Activated CD4-positive, alpha-beta T cell treated with anti-CD3 and anti-CD28 coated beads, Interleukin-2, amount 50 U/mL, for 24 hours (primary cell): ENCODE results near the gene ISL1.

ENCODE experiments used
- DNase-seq, 2 donors: peaks; one replicate each; pipeline ENCODE4 v3.0.0-alpha.2; 2020; ENCODE audit warnings: low read depth in 1 of 2, low spot score in 1 of 2

Gene ISL1

GRCh38 chr5:51386916-51387883 is 4.0 kb downstream of the ISL1 start:
- no peak for DNase-seq

- DNase-seq = no peak
Measured at GRCh38 chr5:51387884-51388275, 4.6 kb downstream of the ISL1 start.

- DNase-seq = no peak
Measured at GRCh38 chr5:51388488-51389287, 5.4 kb downstream of the ISL1 start.

- no peak for DNase-seq
Measured at GRCh38 chr5:51389288-51389576, 6.0 kb downstream of the ISL1 start.

- DNase-seq = no peak
Measured at GRCh38 chr5:51389577-51390463, 6.6 kb downstream of the ISL1 start.

GRCh38 chr5:51391175-51391574 is 7.9 kb downstream of the ISL1 start:
- DNase-seq = no peak

- no peak for DNase-seq
Measured at GRCh38 chr5:51392689-51393199, 9.5 kb downstream of the ISL1 start.

GRCh38 chr5:51394609-51395008 is 11.4 kb downstream of the ISL1 start:
- no peak for DNase-seq

GRCh38 chr5:51395245-51395644 is 12.0 kb downstream of the ISL1 start:
- no peak for DNase-seq

GRCh38 chr5:51395666-51396356 is 12.6 kb downstream of the ISL1 start:
- no peak for DNase-seq

- DNase-seq = no peak
Measured at GRCh38 chr5:51396797-51397196, 13.5 kb downstream of the ISL1 start.

GRCh38 chr5:51397996-51398395 is 14.7 kb downstream of the ISL1 start:
- no peak for DNase-seq

GRCh38 chr5:51398875-51399642 is 15.8 kb downstream of the ISL1 start:
- DNase-seq = no peak

- no peak for DNase-seq
Measured at GRCh38 chr5:51399643-51400006, 16.4 kb downstream of the ISL1 start.

GRCh38 chr5:51404255-51404654 is 21.0 kb downstream of the ISL1 start:
- no peak for DNase-seq

- DNase-seq = no peak
Measured at GRCh38 chr5:51411921-51412325, 28.7 kb downstream of the ISL1 start.

- DNase-seq = no peak
Measured at GRCh38 chr5:51414516-51414915, 31.3 kb downstream of the ISL1 start.

GRCh38 chr5:51416149-51416548 is 32.9 kb downstream of the ISL1 start:
- DNase-seq = no peak

GRCh38 chr5:51433052-51433710 is 49.9 kb downstream of the ISL1 start:
- DNase-seq = no peak
